ENCODE results near the gene SCAANT1. TPM values are rescaled to one million over a fixed set of nuclear protein-coding genes. Genes with fewer than 3 reads are reported as not detected.

SCAANT1 gene
- total and polyA plus RNA-seq, 3 experiments from 2014 or later: not detected

- no peak overlapping the region for H3K27ac ChIP-seq (ENCODE audit: low read depth, low read length)
- H3K4me1 ChIP-seq (ENCODE audit: insufficient read depth, low read length): peaks cover 18% of the 10 kb centered on the region
- no peaks in the 10 kb centered on the region for H3K27me3 ChIP-seq (ENCODE audit: insufficient read depth, low read length, poor library complexity, severe bottlenecking)
- no peak for DNase-seq
- Mint-ChIP-seq H3K4me3 (peak overlapping the region in 1 of 7 donors; percentile 12), H3K27me3 (no peaks in the 10 kb centered on the region), H3K4me1 (peaks cover 17 to 37% (median 37%) of the 10 kb centered on the region in 3 donors), H3K36me3 (peaks cover 0 to 21% (median 0%) of the 10 kb centered on the region in 3 donors), H3K9me3 (no peaks in the 10 kb centered on the region), H3K27ac (peak overlapping the region; percentile 8 to 98 (median 66))
- no peak overlapping the region for H3K4me3 ChIP-seq (ENCODE audit: low read length)
- no peaks in the 10 kb centered on the region for H3K9me3 ChIP-seq (ENCODE audit: low read length)
- POLR2A ChIA-PET: no interaction called here
- H3K36me3 ChIP-seq (ENCODE audit: insufficient read depth, low read length): no peaks in the 10 kb centered on the region
- CTCF ChIA-PET: no interaction called here
Observed at GRCh38 chr3:63908081-63908736, 4.0 kb downstream of the SCAANT1 start.

GRCh38 chr3:63905731-63906620, 6.2 kb downstream of the SCAANT1 start:
- DNase-seq: no peak
- peaks cover 0 to 27% (median 7%) of the 10 kb centered on the region in 3 donors for H3K36me3 Mint-ChIP-seq
- peaks cover 9% of the 10 kb centered on the region for H3K4me1 ChIP-seq (ENCODE audit: insufficient read depth, low read length)
- no peak overlapping the region for H3K4me3 Mint-ChIP-seq
- no peak overlapping the region for H3K27ac ChIP-seq (ENCODE audit: low read depth, low read length)
- no peaks in the 10 kb centered on the region for H3K9me3 Mint-ChIP-seq
- H3K9me3 ChIP-seq (ENCODE audit: low read length): no peaks in the 10 kb centered on the region
- peak overlapping the region in 7 of 8 donors; percentile 6 to 54 (median 35) for H3K27ac Mint-ChIP-seq
- H3K27me3 Mint-ChIP-seq: no peaks in the 10 kb centered on the region
- peaks cover 7 to 26% (median 25%) of the 10 kb centered on the region in 3 donors for H3K4me1 Mint-ChIP-seq
- no peaks in the 10 kb centered on the region for H3K27me3 ChIP-seq (ENCODE audit: insufficient read depth, low read length, poor library complexity, severe bottlenecking)
- no peak overlapping the region for H3K4me3 ChIP-seq (ENCODE audit: low read length)
- POLR2A ChIA-PET: no interaction called here
- H3K36me3 ChIP-seq (ENCODE audit: insufficient read depth, low read length): no peaks in the 10 kb centered on the region
- CTCF ChIA-PET: no interaction called here

- no peaks in the 10 kb centered on the region for H3K27me3 ChIP-seq (ENCODE audit: insufficient read depth, low read length, poor library complexity, severe bottlenecking)
- POLR2A ChIA-PET: no interaction called here
- H3K36me3 ChIP-seq (ENCODE audit: insufficient read depth, low read length): no peaks in the 10 kb centered on the region
- no peaks in the 10 kb centered on the region for H3K27me3 Mint-ChIP-seq
- CTCF ChIA-PET: interaction anchor here (1.4 kb wide), 1 partner anchor 61 kb away, joined by 3 read pairs; no protein-coding TSS in a partner anchor
- H3K4me3 Mint-ChIP-seq: peak overlapping the region in 1 of 7 donors; percentile 37
- peaks cover 5 to 50% (median 23%) of the 10 kb centered on the region in 3 donors for H3K36me3 Mint-ChIP-seq
- peaks cover 4% of the 10 kb centered on the region for H3K4me1 ChIP-seq (ENCODE audit: insufficient read depth, low read length)
- H3K9me3 ChIP-seq (ENCODE audit: low read length): no peaks in the 10 kb centered on the region
- H3K9me3 Mint-ChIP-seq: no peaks in the 10 kb centered on the region
- H3K4me3 ChIP-seq (ENCODE audit: low read length): no peak overlapping the region
- H3K27ac ChIP-seq (ENCODE audit: low read depth, low read length): no peak overlapping the region
- no peak for DNase-seq
- H3K27ac Mint-ChIP-seq: peak overlapping the region in 7 of 8 donors; percentile 0 to 98 (median 19)
- H3K4me1 Mint-ChIP-seq: peaks cover 15 to 25% (median 24%) of the 10 kb centered on the region in 3 donors
Observed at GRCh38 chr3:63900459-63900858, 11.7 kb downstream of the SCAANT1 start.

GRCh38 chr3:63900010-63900409, 12.2 kb downstream of the SCAANT1 start:
- Histone ChIP-seq H3K9me3 (ENCODE audit: low read length) (no peaks in the 10 kb centered on the region), H3K4me3 (ENCODE audit: low read length) (no peak overlapping the region), H3K4me1 (ENCODE audit: insufficient read depth, low read length) (peaks cover 8% of the 10 kb centered on the region), H3K36me3 (ENCODE audit: insufficient read depth, low read length) (no peaks in the 10 kb centered on the region), H3K27me3 (ENCODE audit: insufficient read depth, low read length, poor library complexity, severe bottlenecking) (no peaks in the 10 kb centered on the region), H3K27ac (ENCODE audit: low read depth, low read length) (no peak overlapping the region)
- H3K4me3 Mint-ChIP-seq: no peak overlapping the region
- H3K27ac Mint-ChIP-seq: peak overlapping the region in 1 of 8 donors; percentile 64
- no peaks in the 10 kb centered on the region for H3K9me3 Mint-ChIP-seq
- DNase-seq: no peak
- no peaks in the 10 kb centered on the region for H3K27me3 Mint-ChIP-seq
- ChIA-PET CTCF (interaction anchor here (1.4 kb wide), 1 partner anchor 62 kb away, joined by 3 read pairs; no protein-coding TSS in a partner anchor), POLR2A (no interaction called here)
- H3K4me1 Mint-ChIP-seq: peaks cover 17 to 30% (median 29%) of the 10 kb centered on the region in 3 donors
- H3K36me3 Mint-ChIP-seq: peaks cover 5 to 50% (median 23%) of the 10 kb centered on the region in 3 donors

GRCh38 chr3:63896332-63897030, 15.7 kb downstream of the SCAANT1 start:
- Mint-ChIP-seq H3K4me3 (no peak overlapping the region), H3K27ac (peak overlapping the region in 7 of 8 donors; percentile 5 to 76 (median 40)), H3K36me3 (peaks cover 5 to 37% (median 25%) of the 10 kb centered on the region in 3 donors), H3K9me3 (no peaks in the 10 kb centered on the region), H3K4me1 (peaks cover 35 to 59% (median 56%) of the 10 kb centered on the region in 3 donors), H3K27me3 (no peaks in the 10 kb centered on the region)
- Histone ChIP-seq H3K27ac (ENCODE audit: low read depth, low read length) (no peak overlapping the region), H3K36me3 (ENCODE audit: insufficient read depth, low read length) (no peaks in the 10 kb centered on the region), H3K9me3 (ENCODE audit: low read length) (no peaks in the 10 kb centered on the region), H3K27me3 (ENCODE audit: insufficient read depth, low read length, poor library complexity, severe bottlenecking) (no peaks in the 10 kb centered on the region), H3K4me3 (ENCODE audit: low read length) (no peak overlapping the region), H3K4me1 (ENCODE audit: insufficient read depth, low read length) (peaks cover 8% of the 10 kb centered on the region)
- POLR2A ChIA-PET: no interaction called here
- DNase-seq: no peak
- CTCF ChIA-PET: no interaction called here

- no peak overlapping the region for H3K27ac ChIP-seq (ENCODE audit: low read depth, low read length)
- no peak overlapping the region for H3K4me3 Mint-ChIP-seq
Observed at GRCh38 chr3:63895422-63896189, 16.6 kb downstream of the SCAANT1 start.

GRCh38 chr3:63892773-63893352, 19.3 kb downstream of the SCAANT1 start:
- Mint-ChIP-seq H3K4me3 (no peak overlapping the region), H3K9me3 (no peaks in the 10 kb centered on the region), H3K27ac (peak overlapping the region in 3 of 8 donors; percentile 14 to 24 (median 15)), H3K27me3 (no peaks in the 10 kb centered on the region), H3K36me3 (peaks cover 0 to 14% (median 9%) of the 10 kb centered on the region in 3 donors), H3K4me1 (peaks cover 32 to 76% (median 66%) of the 10 kb centered on the region in 3 donors)
- Histone ChIP-seq H3K36me3 (ENCODE audit: insufficient read depth, low read length) (no peaks in the 10 kb centered on the region), H3K9me3 (ENCODE audit: low read length) (no peaks in the 10 kb centered on the region), H3K4me3 (ENCODE audit: low read length) (no peak overlapping the region), H3K27ac (ENCODE audit: low read depth, low read length) (no peak overlapping the region), H3K4me1 (ENCODE audit: insufficient read depth, low read length) (peaks cover 8% of the 10 kb centered on the region), H3K27me3 (ENCODE audit: insufficient read depth, low read length, poor library complexity, severe bottlenecking) (no peaks in the 10 kb centered on the region)
- CTCF ChIA-PET: interaction anchor here (1.2 kb wide), 1 partner anchor 23 kb away, joined by 4 read pairs; no protein-coding TSS in a partner anchor
- DNase-seq: no peak
- POLR2A ChIA-PET: no interaction called here

More at GRCh38 chr3:63895422-63896189, 16.6 kb downstream of the SCAANT1 start:
- H3K27me3 ChIP-seq (ENCODE audit: insufficient read depth, low read length, poor library complexity, severe bottlenecking): no peaks in the 10 kb centered on the region
- H3K4me1 ChIP-seq (ENCODE audit: insufficient read depth, low read length): peaks cover 8% of the 10 kb centered on the region
- H3K36me3 ChIP-seq (ENCODE audit: insufficient read depth, low read length): no peaks in the 10 kb centered on the region
- DNase-seq: no peak
- POLR2A ChIA-PET: no interaction called here
- H3K27me3 Mint-ChIP-seq: no peaks in the 10 kb centered on the region
- no peaks in the 10 kb centered on the region for H3K9me3 Mint-ChIP-seq
- H3K9me3 ChIP-seq (ENCODE audit: low read length): no peaks in the 10 kb centered on the region
- H3K27ac Mint-ChIP-seq: peak overlapping the region in 6 of 8 donors; percentile 2 to 81 (median 59)
- H3K36me3 Mint-ChIP-seq: peaks cover 4 to 34% (median 21%) of the 10 kb centered on the region in 3 donors
- peaks cover 35 to 61% (median 57%) of the 10 kb centered on the region in 3 donors for H3K4me1 Mint-ChIP-seq
- CTCF ChIA-PET: no interaction called here
- H3K4me3 ChIP-seq (ENCODE audit: low read length): no peak overlapping the region
